ENCODE results near the gene USP3.
A peak's percentile ranks its signal among the peaks of the same experiment; 100 is the strongest.
"Not testable (repeated sequence)": the region's sequence is repeated elsewhere in the genome, so short reads cannot be mapped to it uniquely, and the experiment has no call there.

Gene USP3

GRCh38 chr15:63478243-63478642 is 26.1 kb upstream of the USP3 start:
- no peak for DNase-seq (ENCODE audit: low spot score)

- DNase-seq (ENCODE audit: low spot score): no peak
Measured at GRCh38 chr15:63480441-63480821, 24.0 kb upstream of the USP3 start.

- peak; percentile 32 for DNase-seq (ENCODE audit: low spot score)
Measured at GRCh38 chr15:63481105-63481810, 23.1 kb upstream of the USP3 start.

GRCh38 chr15:63482874-63483323 is 21.5 kb upstream of the USP3 start:
- no peak for DNase-seq (ENCODE audit: low spot score)

- no peak for DNase-seq (ENCODE audit: low spot score)
Measured at GRCh38 chr15:63483521-63484371, 20.6 kb upstream of the USP3 start.

- DNase-seq (ENCODE audit: low spot score): no peak
Measured at GRCh38 chr15:63484433-63485186, 19.8 kb upstream of the USP3 start.

GRCh38 chr15:63487076-63487757 is 17.2 kb upstream of the USP3 start:
- peak; percentile 91 for DNase-seq (ENCODE audit: low spot score)

- DNase-seq (ENCODE audit: low spot score): not testable (repeated sequence)
Measured at GRCh38 chr15:63487758-63488397, 16.5 kb upstream of the USP3 start.

GRCh38 chr15:63488398-63488960 is 15.9 kb upstream of the USP3 start:
- DNase-seq (ENCODE audit: low spot score): no peak

- DNase-seq (ENCODE audit: low spot score): no peak
Measured at GRCh38 chr15:63489352-63489751, 15.0 kb upstream of the USP3 start.

GRCh38 chr15:63490345-63491034 is 13.9 kb upstream of the USP3 start:
- DNase-seq (ENCODE audit: low spot score): no peak

- DNase-seq (ENCODE audit: low spot score): peak; percentile 26
Measured at GRCh38 chr15:63491116-63491827, 13.1 kb upstream of the USP3 start.

- peak; percentile 25 for DNase-seq (ENCODE audit: low spot score)
Measured at GRCh38 chr15:63491979-63492378, 12.4 kb upstream of the USP3 start.

GRCh38 chr15:63492541-63493077 is 11.8 kb upstream of the USP3 start:
- peak; percentile 24 for DNase-seq (ENCODE audit: low spot score)

GRCh38 chr15:63493436-63493835 is 11.0 kb upstream of the USP3 start:
- DNase-seq (ENCODE audit: low spot score): no peak

- DNase-seq (ENCODE audit: low spot score): no peak
Measured at GRCh38 chr15:63494408-63494807, 10.0 kb upstream of the USP3 start.

GRCh38 chr15:63495343-63495742 is 9.1 kb upstream of the USP3 start:
- no peak for DNase-seq (ENCODE audit: low spot score)

- DNase-seq (ENCODE audit: low spot score): no peak
Measured at GRCh38 chr15:63495780-63496488, 8.5 kb upstream of the USP3 start.
